GM21423 (cell line): ENCODE measurements around the gene BTBD16.

ENCODE experiments used
- ATAC-seq: cut with Tn5 transposase; IDR thresholded peaks from one replicate; pipeline ENCODE4 v1.9.1; 2021; ENCODE audit warnings: mild to moderate bottlenecking, moderate library complexity; ENCODE audit not compliant: unreplicated experiment

BTBD16 gene

GRCh38 chr10:122338609-122339441, 67.7 kb downstream of the BTBD16 start:
- ATAC-seq = no peak

DNA sequence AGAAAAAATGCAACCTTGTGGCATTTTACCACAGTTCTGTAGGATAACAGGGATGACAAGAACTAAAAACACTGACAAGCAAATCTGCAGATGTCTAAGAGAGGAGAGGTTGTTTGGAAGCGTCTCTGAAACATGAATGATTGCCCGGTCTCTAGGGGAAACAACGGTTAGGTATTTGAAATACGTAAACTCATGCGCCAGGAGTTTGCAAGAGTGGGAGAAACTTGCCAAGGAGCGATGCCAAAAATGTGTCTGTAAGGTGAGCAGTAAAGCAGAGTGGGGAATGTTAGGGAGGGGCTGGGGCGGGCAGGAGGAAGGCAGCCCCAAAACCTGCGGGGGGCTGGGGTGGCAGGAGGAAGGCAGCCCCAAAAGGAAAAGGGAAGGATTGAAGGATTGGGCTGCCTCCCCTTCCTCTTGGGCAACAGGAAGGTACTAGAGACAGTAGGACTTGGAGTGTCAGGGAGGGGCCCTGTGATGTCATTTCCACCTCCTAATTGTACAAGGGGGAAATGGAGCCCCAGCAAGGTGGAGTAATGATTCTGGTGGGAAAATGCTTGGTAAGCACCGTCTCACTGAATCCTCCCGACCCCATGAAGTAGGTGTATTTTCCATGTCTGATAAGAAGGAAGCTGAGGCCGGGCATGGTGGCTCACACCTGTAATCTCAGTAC, 70.2 kb downstream of the BTBD16 start:
- ATAC-seq = no peak

DNA sequence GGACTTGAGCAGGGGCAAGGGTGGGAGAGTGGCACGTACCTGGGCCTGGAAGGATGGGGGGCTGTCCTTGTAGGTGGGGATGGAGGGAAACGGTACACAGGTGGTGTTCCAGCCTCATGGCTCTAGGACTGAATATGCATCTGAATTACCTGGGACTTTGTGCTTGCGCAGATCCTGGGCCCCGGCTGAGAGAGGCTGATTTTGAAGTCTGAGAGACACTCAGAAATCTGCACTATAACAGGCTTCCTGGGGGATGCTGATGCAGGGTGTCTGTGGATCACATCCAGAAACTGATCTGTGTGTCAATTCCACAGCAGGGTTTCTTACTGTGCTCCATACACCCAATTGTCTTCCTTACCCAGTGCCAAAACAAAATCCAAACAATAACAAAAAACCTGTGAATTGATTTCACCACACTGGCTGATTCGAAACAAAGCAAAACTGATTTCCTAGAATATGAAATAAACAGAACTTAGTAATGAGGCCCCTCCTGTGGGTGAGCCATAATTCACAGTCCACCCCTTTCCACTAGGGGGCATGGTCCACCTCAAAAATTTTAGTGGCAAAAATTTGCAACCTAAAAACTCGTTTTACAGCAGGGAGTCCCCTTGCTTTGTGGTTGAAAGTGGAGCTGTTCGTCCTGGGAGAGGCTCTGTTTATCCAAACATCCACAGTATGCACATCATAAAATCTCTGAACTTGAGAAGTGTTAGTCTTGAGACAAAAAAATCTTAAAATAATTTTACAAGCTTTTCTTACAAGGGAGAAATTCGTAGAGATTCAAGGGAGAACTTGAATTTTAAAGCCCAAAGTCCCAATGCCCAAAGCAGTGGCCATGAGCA, 71.4 kb downstream of the BTBD16 start:
- no peak for ATAC-seq

DNA sequence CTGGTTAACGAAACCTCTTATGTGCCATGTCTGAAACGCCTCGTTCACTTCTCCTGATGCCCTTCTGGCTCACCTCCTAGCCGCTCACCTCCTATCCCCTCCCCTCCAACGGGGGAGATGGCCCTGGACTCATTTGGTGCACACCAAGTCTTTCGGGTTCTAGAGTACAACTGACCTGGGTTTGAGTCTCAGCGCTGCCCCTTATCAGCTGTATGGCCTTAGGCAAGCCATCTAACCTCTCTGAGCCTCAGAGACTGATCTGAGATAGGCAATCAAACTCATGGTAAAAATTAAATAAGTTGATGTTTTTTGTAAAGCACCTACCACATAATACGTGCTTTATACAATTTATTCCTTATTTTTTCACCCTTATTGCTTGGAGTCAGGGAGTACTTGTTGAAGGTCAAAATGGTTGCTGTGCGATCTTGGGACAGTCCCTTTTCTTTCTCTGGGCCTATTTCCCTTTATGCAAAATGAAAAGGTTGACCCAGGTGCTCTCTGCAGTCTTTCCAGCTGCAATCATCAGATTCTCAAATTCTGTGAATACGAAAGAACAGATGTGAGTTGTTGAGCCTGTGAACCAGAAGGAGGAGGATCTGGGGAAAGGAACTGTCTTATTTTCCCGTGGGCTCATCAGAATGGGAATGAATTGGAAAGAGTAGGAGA, 72.2 kb downstream of the BTBD16 start:
- no peak for ATAC-seq

GRCh38 chr10:122343936-122344335, 72.8 kb downstream of the BTBD16 start:
- no peak for ATAC-seq

- no peak for ATAC-seq
Observed at GRCh38 chr10:122344741-122345258, 73.7 kb downstream of the BTBD16 start.

- no peak for ATAC-seq
Observed at GRCh38 chr10:122346326-122346950, 75.3 kb downstream of the BTBD16 start.

DNA sequence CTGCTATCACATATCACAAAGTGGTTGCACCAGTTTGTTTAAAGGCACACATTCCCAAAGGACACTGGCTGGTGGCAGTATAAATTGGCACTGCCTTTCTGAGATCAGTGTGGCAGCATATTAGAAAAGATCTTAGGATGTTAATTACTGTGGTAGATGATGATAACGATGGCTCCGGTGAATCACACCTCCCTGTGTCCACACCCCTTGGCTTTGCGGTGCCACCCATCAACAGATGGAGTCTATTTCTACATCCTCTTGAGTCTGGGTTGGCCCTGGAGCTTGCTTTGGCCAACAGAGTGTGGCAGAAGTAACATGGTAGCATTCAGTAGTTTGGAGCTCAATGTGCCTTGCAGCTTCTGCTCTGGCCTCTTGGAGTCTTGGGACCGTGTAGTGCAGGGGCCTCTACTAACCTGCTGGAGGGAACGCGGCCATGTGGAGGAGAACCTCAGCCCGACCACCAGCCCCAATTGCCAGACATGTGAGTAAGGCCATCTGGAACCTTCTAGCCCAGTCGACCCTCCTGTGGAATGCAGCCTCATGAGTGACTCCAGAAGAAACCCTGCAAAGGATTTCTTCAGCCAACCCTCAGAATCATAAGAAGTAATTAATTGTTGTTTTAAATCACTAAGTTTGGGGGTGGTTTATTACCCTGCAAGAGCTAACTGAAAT, 76.2 kb downstream of the BTBD16 start:
- ATAC-seq = no peak

DNA sequence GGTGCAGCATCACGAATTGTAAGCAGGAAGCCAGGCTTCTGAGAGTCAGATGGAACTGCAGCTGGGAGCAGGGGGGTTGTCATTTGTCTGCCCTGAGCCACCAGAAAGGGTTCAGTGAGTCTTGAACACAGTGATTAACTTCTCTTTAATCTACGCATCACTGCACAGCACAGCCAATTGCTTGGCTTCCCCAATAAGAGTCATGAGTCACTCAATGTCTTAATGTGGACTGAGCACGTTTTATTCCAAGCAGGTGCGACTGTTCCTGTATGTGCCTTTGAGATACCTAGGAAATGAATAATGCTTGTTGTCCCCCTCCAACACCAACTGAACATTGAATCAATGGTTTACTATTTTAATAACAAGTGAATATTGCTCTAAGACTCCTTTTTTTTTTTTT, 77.4 kb downstream of the BTBD16 start:
- no peak for ATAC-seq

DNA sequence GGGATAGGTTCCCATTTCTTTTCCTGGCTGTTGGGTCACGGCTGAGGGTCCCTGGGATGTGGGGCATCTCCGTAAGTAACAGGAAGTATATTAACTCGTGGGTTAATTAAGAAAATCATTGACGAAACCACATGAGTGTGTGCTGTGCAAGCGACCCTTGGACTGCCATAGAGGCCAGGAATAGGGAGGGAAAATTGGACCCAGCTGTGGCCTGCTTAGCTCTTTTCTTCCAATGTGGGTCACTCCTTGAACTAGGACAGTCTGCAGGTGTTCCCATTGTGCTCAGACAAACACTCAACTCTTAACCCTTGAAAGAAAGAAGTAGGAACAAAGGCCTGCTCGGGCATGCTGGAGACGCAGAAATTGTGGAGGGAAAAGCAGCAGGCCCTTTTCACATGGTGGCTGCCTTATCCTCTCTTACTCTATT, 77.9 kb downstream of the BTBD16 start:
- no peak for ATAC-seq

GRCh38 chr10:122349758-122350369, 78.8 kb downstream of the BTBD16 start:
- no peak for ATAC-seq

GRCh38 chr10:122350893-122351292, 79.8 kb downstream of the BTBD16 start:
- no peak for ATAC-seq

DNA sequence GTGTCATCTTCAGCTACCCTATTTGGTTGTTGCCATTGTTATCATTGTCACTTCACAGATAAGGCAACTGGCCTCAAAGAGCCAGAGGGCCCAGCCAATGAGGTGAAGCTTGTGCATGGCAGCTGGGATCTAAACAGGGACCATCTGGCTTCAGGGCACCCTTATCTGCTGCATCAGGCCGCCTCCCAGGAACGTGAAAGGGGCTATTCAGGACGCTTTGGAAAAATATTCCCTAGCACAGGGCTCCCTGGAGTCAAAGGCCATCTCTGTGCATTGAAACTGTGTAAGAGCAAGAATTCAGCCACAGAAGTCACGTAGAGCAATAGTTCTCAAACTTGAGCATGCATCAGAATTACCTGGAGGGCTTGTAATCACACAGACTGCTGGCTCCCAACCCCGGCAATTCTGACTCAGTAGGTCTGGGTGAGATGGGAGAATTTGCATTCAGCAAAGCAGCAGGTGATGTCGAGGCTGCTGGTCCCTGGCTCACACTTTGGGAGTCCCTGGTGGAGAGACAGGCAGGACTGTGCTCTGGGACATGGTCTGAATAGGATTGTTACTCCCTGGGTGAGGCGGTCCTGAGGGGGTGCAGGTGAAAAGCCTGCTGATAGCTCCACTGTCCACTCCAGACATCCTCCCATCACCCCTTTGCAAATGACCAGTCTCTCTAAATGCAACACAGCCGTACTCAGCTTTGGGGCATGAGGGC, 81.9 kb downstream of the BTBD16 start:
- no peak for ATAC-seq

DNA sequence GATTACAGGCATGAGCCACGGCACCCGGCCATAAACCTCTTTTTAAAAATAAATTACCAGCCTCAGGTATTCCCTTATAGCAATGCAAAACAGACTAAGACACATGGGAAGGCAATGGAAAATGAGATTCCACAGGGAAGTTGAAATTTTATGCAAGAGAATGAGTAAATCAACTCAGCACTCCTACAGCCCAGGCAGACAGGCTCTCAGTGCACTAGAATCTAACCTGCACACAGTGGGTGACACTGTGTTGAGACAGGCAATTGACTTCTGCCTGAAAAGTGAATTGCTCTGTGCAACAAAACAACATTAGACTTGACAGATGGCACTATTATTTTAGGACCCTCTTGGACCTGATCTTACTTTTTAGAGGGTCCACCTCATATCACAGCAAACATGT, 83.3 kb downstream of the BTBD16 start:
- no peak for ATAC-seq

GRCh38 chr10:122357685-122358084, 86.6 kb downstream of the BTBD16 start:
- no peak for ATAC-seq

DNA sequence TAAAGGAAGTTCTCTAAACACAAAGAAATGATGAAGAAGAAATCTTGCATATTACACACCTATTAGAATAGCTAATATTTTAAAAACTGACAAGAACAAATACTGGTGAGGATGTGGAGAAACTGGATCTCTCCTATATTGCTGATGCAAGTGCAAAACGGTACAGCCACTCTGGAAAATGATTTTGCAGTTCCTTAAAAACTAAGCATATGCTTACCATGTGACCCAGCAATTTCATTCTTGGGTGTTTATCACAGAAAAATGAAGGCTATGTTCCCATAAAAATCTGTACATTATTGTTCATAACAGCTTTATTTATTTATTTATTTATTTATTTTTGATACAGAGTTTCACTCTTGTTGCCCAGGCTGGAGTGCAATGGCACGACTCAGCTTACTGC, 88.5 kb downstream of the BTBD16 start:
- no peak for ATAC-seq

GRCh38 chr10:122361046-122361445, 90.0 kb downstream of the BTBD16 start:
- ATAC-seq = no peak

GRCh38 chr10:122362031-122362592, 91.0 kb downstream of the BTBD16 start:
- no peak for ATAC-seq
